SH-SY5Y (cell line): Measurements from ENCODE around the gene HMGXB4.

Experiments
- GATA2 ChIP-seq: IDR thresholded peaks from 2 replicates; pipeline ENCODE4 v1.6.1; 2011; ENCODE audit warnings: mild to moderate bottlenecking, low read depth, low read length
- GATA3 ChIP-seq: IDR thresholded peaks from 2 replicates; pipeline ENCODE4 v1.6.1; 2011; ENCODE audit warnings: low read depth, mild to moderate bottlenecking, low read length, moderate library complexity

HMGXB4 gene

GRCh38 chr22:35313311-35314121, 56.2 kb downstream of the HMGXB4 start:
- TF ChIP-seq GATA2, result no peak
- TF ChIP-seq GATA3, result no peak

- TF ChIP-seq GATA3, result no peak
- no peak for TF ChIP-seq GATA2
These were observed 57.1 kb downstream of the HMGXB4 start for GRCh38 chr22:35314161-35314942.

DNA sequence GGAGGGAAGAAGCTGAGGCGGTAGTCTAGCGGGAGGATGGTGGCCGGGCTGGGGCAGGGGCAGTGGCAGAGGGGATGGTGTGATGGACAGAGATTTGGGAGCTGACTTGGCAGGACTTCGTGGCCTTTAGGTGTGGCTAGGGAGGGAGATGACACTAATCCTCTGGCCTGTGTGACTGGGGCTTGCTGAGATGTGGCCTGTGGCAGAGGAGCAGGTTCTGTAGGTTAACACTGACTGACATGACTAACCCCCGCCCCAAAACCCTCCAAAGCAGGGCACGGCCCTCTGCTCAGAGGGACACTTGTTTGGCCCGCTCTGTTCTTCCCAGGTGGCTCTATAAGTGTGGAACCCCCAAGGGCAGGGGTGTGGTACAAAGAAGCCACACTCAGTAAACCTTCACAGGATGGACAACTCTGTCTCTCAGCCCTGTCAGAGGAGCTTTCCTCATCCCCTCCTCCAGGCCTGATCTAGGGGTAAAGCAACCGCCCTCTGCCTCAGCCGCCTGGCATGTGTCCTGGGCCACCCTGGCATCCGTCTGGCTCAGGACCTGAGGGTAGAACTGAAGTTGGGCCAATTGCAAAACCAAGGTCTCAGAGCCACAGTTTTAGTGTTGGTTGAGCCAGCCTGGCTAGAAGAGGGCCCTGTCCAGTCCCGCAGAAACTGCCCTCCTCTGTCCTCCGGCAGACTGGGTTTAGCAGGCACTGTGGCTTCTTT, 58.0 kb downstream of the HMGXB4 start:
- TF ChIP-seq GATA3 (no peak), GATA2 (no peak)

- TF ChIP-seq GATA3 (no peak), GATA2 (no peak)
These were observed 58.8 kb downstream of the HMGXB4 start for GRCh38 chr22:35315855-35316745.

DNA sequence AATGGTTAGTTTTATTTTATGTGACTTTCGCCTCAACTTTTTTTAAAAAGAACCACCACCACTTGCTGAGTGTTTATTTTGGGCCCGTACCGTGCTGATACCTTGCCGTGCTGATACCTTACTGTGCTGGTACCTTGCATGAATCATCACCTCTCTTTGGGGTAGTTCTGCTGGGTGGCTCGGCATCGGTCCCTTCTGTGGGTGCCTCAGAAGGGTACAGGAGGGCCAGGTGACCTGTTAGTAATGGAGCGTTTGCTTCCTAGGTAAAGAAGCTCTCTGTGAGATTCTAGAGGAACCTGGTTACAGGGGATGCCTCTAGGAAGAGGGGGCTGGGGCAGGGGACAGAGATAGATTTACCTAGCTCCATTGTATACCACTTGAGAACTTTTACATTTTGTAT, 59.5 kb downstream of the HMGXB4 start:
- TF ChIP-seq GATA2 (no peak), GATA3 (no peak)

DNA sequence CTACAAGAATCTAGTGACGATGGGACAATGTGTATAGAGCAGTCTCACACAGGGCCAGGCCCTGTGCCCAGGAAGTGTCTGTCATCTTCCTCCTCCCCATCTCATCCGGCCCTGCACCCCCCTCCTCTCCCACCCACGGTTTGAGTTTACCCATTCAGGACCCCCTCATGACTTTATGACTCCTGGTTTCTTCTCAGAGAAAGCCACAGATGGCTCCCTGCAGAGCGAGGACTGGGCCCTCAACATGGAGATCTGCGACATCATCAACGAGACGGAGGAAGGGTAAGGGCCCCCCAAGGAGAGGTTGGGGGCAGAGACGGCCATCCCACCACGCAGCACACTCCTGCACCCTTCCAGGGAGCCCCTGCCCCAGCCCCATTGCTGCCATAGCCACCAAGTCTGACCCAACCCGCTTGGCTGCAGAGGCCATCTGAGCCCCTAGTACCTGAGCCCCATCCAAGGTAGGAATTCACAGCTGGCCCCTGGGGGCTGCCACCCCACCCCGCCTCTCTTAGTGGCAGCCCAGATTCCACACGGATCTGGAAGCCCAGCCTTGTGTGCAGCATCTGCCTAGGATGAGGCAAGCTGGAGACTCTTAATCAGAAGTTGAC, 60.5 kb downstream of the HMGXB4 start:
- TF ChIP-seq GATA2 (no peak), GATA3 (no peak)

- TF ChIP-seq GATA2 (no peak), GATA3 (no peak)
These were observed 61.3 kb downstream of the HMGXB4 start for GRCh38 chr22:35318346-35319215.

DNA sequence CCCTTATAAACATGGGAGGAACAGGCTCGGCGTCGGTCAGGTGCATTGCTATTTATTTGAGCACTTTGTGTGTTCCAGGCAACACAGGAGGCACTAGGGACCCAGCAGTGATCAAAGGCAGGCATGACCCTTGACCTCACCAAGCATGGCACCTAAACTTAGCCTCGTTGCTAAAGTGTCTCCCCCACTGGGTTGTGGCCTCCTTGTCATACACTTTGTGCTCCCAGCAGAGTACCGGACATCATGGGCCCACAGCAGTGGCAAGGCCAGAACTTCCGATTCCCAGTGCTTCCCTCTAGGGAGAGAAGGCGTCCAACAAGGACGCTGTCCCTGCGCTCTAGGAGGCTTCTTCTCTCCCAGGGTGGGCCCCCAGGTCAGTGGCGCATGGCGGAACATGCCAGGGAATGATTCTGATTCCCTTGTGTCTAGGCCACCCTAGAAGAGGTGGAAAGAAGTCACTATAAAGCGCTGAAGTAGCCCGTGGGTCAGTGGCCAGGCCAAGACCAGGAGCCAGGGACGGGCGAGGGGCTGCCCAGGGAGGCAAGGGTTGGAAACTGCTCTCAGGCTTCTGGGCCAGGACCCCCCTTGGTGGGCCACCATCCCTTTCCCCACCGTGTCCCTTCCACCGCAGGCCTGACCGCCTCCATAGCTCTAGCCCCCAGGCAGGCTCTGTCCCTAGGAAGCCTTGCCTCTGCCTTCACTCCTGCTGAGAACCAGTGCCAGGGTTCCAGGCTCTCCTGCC, 62.1 kb downstream of the HMGXB4 start:
- no peak for TF ChIP-seq GATA3
- no peak for TF ChIP-seq GATA2

- TF ChIP-seq GATA2 (no peak), GATA3 (no peak)
These were observed 64.8 kb downstream of the HMGXB4 start for GRCh38 chr22:35322126-35322525.

GRCh38 chr22:35322893-35323292, 65.6 kb downstream of the HMGXB4 start:
- TF ChIP-seq GATA2 (no peak), GATA3 (no peak)

DNA sequence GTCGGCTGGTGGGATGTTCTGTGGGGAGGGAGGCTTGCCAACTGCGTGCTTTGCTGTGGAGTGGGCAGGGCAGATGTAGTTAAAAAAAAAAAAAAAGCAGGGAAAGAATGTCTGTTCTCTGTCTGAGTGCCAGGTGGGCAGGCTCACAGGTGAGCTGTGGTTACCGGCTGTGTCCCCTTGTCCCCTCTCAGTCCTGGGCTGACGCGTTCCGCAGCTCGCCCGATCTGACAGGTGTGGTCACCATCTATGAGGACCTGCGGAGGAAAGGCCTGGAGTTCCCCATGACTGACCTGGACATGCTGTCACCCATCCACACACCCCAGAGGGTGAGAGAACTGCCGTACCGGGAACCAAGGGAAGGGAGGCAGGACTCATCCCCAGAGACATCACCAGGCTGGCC, 66.0 kb downstream of the HMGXB4 start:
- TF ChIP-seq GATA3 (no peak), GATA2 (no peak)
